Tibial artery (tissue), 4 donors: ENCODE results near the gene MRPL22.

Experiments used
- DNase-seq, 2 donors: peaks; one replicate each; pipeline ENCODE4 v3.0.0-alpha.2; 2019
- H3K27ac ChIP-seq, 2 donors: fragments of 200-600 bp; sonication (generic) in 1 of 2; 1 replicate in 1 of 2; 2 replicates in 1 of 2; pipeline ENCODE4 v1.5.1; 2018 to 2019; ENCODE audit warnings: mild to moderate bottlenecking in 1 of 2
- H3K27me3 ChIP-seq, 2 donors: fragments of 200-600 bp; sonication (generic) in 1 of 2; one replicate each; pipeline versions ENCODE4 v1.5.1 to v1.6.0; 2016 to 2019
- H3K36me3 ChIP-seq, 3 donors: fragments of 200-600 bp; sonication (generic) in 2 of 3; one replicate each; pipeline ENCODE4 v1.5.1; 2016 to 2019; ENCODE audit warnings: mild to moderate bottlenecking in 2 of 3
- H3K4me1 ChIP-seq, 4 donors: fragments of 200-600 bp; sonication (generic) in 2 of 4; 1 replicate in 3 of 4; 2 replicates in 1 of 4; pipeline ENCODE4 v1.5.1; 2016 to 2019
- H3K4me3 ChIP-seq, 2 donors: fragments of 200-600 bp; sonication (generic) in 1 of 2; 1 replicate in 1 of 2; 2 replicates in 1 of 2; pipeline ENCODE4 v1.5.1; 2018 to 2019; ENCODE audit warnings: mild to moderate bottlenecking in 2 of 2
- H3K9me3 ChIP-seq, 3 donors: fragments of 200-600 bp; sonication (generic) in 1 of 3; one replicate each; pipeline ENCODE4 v1.5.1; 2016 to 2019
- intact Hi-C: fragments of 100-400 bp; cut with DNase I; formaldehyde crosslinking; loops from one replicate; pipeline ENCODE4 v1.15.0; 2023; ENCODE audit warnings: low total_unique reads
- TF ChIP-seq, protein P1 (sequence below), 2 experiments: fragments of 200-600 bp in 1 of 2; fragments of 450-650 bp in 1 of 2; IDR thresholded peaks; one replicate each; pipeline ENCODE4 v1.5.1; 2017 to 2019; ENCODE audit warnings: antibody characterized with exemption in 2 of 2, mild to moderate bottlenecking in 1 of 2, moderate library complexity in 1 of 2

MRPL22 gene

DNA sequence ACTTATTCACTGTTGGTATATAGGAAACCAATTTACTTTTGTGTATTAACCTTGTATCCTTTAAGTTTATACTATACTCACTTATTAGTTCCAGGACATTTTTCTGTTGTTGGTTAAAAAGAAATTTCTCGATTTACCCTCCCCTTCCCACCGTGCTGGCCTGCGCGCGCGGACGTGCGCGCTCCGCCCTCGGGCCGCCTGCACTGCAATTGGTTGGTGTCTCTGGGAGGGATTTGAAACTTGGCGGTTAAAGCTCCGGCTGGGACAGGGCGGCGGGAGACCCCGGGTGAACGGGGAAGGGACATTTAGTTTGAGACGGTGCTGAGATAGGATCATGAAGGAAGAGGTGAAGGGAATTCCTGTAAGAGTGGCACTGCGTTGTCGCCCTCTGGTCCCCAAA is 72.7 kb downstream of the MRPL22 start, which contains the start of gene KIF4B:
TSS of gene KIF4B (plus strand) at position 230 of the 400 bp plus-strand sequence. CDS start at position 335, 105 bp downstream.
- H3K27me3 ChIP-seq = no peaks in the 10 kb centered on the region
- H3K9me3 ChIP-seq = no peaks in the 10 kb centered on the region
- TF ChIP-seq, protein P1, sequence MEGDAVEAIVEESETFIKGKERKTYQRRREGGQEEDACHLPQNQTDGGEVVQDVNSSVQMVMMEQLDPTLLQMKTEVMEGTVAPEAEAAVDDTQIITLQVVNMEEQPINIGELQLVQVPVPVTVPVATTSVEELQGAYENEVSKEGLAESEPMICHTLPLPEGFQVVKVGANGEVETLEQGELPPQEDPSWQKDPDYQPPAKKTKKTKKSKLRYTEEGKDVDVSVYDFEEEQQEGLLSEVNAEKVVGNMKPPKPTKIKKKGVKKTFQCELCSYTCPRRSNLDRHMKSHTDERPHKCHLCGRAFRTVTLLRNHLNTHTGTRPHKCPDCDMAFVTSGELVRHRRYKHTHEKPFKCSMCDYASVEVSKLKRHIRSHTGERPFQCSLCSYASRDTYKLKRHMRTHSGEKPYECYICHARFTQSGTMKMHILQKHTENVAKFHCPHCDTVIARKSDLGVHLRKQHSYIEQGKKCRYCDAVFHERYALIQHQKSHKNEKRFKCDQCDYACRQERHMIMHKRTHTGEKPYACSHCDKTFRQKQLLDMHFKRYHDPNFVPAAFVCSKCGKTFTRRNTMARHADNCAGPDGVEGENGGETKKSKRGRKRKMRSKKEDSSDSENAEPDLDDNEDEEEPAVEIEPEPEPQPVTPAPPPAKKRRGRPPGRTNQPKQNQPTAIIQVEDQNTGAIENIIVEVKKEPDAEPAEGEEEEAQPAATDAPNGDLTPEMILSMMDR (IDR thresholded peaks at IDR 0.05) = no peak
- no peak within 1 kb of the TSS for H3K4me3 ChIP-seq
- DNase-seq = no peak
- H3K4me1 ChIP-seq = no peaks in the 10 kb centered on the region
- H3K27ac ChIP-seq = no peak within 1 kb of the TSS
- H3K36me3 ChIP-seq = no peaks in the 10 kb centered on the region
- intact Hi-C loops = no loop called here

DNA sequence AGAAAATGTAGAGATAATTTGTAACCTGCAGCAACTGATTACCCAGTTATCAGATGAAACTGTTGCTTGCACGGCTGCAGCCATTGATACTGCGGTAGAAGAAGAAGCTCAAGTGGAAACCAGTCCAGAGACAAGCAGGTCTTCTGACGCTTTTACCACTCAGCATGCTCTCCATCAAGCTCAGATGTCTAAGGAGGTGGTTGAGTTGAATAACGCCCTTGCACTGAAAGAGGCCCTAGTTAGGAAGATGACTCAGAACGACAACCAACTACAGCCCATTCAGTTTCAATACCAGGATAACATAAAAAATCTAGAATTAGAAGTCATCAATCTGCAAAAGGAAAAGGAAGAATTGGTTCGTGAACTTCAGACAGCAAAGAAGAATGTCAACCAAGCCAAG is 74.4 kb downstream of the MRPL22 start:
- H3K36me3 ChIP-seq = no peaks in the 10 kb centered on the region
- no peak overlapping the region for H3K27ac ChIP-seq
- TF ChIP-seq, protein P1 (IDR thresholded peaks at IDR 0.05) = no peak
- H3K27me3 ChIP-seq = no peaks in the 10 kb centered on the region
- no peak for DNase-seq
- intact Hi-C loops = no loop called here
- H3K4me1 ChIP-seq = no peaks in the 10 kb centered on the region
- no peaks in the 10 kb centered on the region for H3K9me3 ChIP-seq
- H3K4me3 ChIP-seq = no peak overlapping the region

DNA sequence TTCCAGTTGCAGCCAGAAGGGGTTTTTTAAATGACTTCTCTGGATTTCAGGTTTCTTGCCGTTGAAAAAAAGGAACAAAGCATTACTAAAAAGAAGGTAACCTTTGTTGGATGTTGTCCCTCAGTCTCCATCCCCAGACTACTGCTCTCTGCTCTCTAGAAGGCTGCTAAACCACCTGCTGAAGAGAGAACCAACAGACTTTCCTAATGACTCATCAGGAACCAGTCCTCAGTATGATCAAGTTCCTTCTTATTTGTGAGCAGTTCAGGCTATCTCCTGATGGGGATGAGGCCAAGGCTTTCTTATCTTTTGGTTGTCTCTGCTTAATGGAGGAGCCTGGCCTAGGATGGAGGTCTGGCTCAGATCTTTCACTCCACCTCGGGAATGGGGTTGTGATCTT is 76.7 kb downstream of the MRPL22 start:
- intact Hi-C loops = no loop called here
- TF ChIP-seq, protein P1 (IDR thresholded peaks at IDR 0.05) = no peak

More for the DNA sequence above, 76.7 kb downstream of the MRPL22 start:
- Histone ChIP-seq H3K36me3 (no peaks in the 10 kb centered on the region), H3K4me3 (no peak overlapping the region), H3K27ac (no peak overlapping the region), H3K4me1 (no peaks in the 10 kb centered on the region), H3K9me3 (no peaks in the 10 kb centered on the region), H3K27me3 (no peaks in the 10 kb centered on the region)
- DNase-seq = no peak
